ENCODE data around the gene ZNF512. TPM values are rescaled to one million over a fixed set of nuclear protein-coding genes. Genes with fewer than 3 reads are reported as not detected.

The ZNF512 gene
- total RNA-seq, 1 donor from 2014 or later, result 20.8 TPM

DNA sequence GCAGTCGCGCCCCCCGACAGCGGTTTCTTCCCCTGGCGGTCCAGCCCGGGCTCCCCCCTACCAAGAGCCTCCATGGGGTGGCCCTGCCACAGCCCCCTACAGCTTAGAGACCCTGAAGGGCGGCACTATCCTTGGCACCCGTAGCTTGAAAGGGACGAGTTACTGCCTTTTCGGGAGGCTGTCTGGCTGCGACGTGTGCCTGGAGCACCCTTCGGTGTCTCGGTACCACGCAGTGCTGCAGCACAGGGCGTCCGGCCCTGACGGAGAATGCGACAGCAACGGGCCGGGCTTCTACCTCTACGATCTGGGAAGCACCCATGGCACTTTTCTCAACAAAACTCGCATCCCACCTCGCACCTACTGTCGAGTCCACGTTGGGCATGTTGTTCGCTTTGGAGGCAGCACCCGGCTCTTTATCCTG, 81.3 kb downstream of the ZNF512 start:
- no peak for DNase-seq
- intact Hi-C loops (cut with micrococcal nuclease), result no loop called here
- no peak for ATAC-seq

DNA sequence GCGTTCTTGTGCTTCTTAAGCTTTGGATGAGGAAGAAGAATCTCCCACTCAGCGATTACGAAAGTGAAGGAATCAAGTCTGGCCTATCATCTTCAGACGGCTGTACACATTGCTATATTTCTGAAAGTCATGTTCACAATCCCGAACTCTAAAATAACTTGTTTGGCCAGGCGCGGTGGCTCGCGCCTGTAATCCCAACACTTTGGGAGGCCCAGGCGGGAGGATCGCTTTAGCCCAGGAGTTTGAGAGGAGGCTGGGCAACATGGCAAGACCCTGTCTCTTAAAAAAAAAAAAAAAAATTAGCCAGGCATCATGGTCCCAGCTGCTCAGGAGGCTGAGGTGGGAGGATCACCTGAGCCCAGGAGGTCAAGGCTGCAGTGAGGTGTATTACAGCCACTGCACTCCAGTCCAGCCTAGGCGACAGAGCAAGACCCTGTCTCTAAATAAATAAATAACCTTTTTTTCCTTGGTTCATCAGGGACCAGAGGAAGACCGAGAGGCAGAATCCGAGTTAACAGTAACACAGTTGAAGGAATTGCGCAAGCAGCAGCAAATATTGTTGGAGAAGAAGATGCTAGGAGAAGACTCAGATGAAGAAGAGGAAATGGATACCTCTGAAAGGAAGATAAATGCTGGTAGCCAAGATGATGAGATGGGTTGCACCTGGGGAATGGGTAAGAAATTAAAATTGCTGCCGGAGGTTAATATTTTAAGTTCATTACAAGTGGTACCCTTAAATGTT, 82.0 kb downstream of the ZNF512 start:
- ATAC-seq (no peak), DNase-seq (no peak)
- intact Hi-C loops (cut with micrococcal nuclease), result no loop called here

DNA sequence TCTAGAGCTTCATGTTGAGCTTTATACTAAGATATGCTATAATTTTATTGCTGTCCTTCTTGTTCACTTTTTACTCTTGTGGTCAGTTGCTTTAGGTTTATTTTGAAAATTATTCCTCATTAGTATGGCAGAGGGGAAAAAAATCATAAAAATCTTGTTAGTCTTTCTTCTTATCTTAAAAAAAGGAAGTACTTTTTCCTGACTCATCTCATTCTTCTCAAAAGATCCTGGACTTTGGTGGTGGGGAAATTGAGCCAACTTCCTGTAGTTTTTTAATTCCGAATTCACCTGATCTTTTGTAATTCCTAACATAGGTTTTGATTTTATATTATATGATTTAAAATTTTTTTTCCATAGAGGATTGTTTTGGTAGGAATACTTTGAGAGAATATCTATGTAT, 84.6 kb downstream of the ZNF512 start:
- intact Hi-C loops (cut with micrococcal nuclease), result no loop called here
- ATAC-seq, result no peak

DNA sequence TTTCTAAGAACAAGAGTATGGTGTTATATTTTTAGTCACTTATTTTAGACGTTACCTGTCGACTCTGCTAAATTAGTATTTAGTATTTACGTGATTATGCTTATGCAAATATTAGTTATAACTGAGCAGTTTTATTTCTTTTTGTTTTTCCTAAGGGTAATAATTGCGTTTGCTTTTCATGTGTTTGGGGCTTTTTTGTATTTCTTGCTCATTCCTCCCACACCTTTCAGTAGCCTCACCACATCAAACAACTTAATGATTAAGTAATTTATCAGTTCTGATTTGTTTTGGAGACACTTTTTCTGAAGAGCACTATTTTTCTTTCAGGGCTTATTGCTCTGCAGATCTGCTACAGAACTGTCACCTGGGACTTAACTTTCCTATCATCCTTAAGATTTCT, 88.4 kb downstream of the ZNF512 start:
- intact Hi-C loops (cut with micrococcal nuclease), result no loop called here
- DNase-seq (no peak), ATAC-seq (no peak)

More for the DNA sequence above, 84.6 kb downstream of the ZNF512 start:
- no peak for DNase-seq

Other genes with a start within 250 kb of the ZNF512 start
- gene GTF3C2, start 226.3 kb upstream of the ZNF512 start, total RNA-seq, result 19.8 TPM
- gene EIF2B4, start 212.7 kb upstream of the ZNF512 start, total RNA-seq, result 40.9 TPM
- gene SNX17, start 212.4 kb upstream of the ZNF512 start, total RNA-seq, result 61.2 TPM
- gene ZNF513, start 202.3 kb upstream of the ZNF512 start, total RNA-seq, result 6.5 TPM
- gene PPM1G, start 173.5 kb upstream of the ZNF512 start, total RNA-seq, result 38.8 TPM
- 53.1 TPM for gene NRBP1, start 154.4 kb upstream of the ZNF512 start, total RNA-seq
- not detected for gene KRTCAP3, start 140.7 kb upstream of the ZNF512 start, total RNA-seq
- 22.4 TPM for gene IFT172, start 93.3 kb upstream of the ZNF512 start, total RNA-seq
- gene FNDC4, start 87.8 kb upstream of the ZNF512 start, total RNA-seq, result 1.8 TPM
- not detected for gene GCKR, start 86.2 kb upstream of the ZNF512 start, total RNA-seq
- gene CCDC121, start 46.0 kb downstream of the ZNF512 start, total RNA-seq, result 6.5 TPM
- gene GPN1, start 46.0 kb downstream of the ZNF512 start, total RNA-seq, result 20.1 TPM
- gene SUPT7L, start 80.6 kb downstream of the ZNF512 start, total RNA-seq, result 28.1 TPM
- 19.2 TPM for gene SLC4A1AP, start 80.8 kb downstream of the ZNF512 start, total RNA-seq
- gene MRPL33, start 188.7 kb downstream of the ZNF512 start, total RNA-seq, result 367 TPM

Data from left ventricle myocardium superior (tissue), 1 donor.